T-helper 1 cell (primary cell): ENCODE measurements around the gene ODC1.
"Not testable (repeated sequence)": the region's sequence is repeated elsewhere in the genome, so short reads cannot be mapped to it uniquely, and the experiment has no call there.

Experiments used
- DNase-seq, 5 donors: peaks; one replicate each; pipeline ENCODE4 v3.0.0-alpha.2; 2012 to 2020

ODC1 gene

DNA sequence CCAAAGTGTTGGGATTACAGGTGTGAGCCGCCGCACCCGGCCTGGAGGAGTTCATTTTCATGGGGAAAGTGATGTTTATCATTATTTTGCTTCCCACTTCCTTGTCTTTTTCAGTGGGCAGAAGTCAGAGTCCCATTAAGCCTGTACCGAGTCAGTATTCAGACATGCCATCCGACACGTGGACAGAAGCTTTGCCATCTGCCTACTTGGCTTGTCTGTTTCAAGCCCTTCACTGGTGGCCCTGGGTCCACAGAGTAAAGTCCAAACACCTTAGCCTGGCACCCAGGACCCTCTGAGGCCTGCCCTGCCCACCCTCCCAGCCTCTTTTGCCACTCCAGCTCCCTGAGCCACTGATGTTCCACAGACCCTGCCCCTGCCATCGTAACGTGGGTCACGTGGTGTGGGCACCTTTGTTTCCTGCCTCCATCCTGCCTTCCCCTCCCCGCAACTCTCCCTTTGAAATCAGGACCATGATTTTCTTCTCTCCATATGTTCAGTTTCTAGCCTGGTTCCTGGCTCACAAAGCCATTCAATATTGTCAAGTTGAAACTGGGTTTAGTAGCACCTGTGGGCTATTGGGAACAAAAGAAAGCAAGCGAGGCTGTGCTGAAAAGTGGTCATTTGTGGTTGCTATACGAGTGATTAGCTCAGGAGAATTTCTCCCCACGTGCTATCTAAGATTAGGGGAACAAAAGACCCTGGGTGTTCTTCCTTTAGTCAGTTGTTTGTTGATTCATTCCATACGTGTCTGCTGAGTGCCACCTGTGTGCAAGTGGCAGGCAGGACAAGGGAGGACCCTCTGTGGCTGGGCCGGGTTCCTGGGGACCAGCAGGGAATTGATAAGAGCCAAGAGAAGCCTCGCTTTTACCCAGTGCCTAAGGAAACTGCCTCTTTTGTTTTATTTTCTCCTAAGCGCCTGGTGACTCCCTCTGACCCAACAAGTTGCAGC is 5.1 kb upstream of the ODC1 start:
- DNase-seq = no peak

DNA sequence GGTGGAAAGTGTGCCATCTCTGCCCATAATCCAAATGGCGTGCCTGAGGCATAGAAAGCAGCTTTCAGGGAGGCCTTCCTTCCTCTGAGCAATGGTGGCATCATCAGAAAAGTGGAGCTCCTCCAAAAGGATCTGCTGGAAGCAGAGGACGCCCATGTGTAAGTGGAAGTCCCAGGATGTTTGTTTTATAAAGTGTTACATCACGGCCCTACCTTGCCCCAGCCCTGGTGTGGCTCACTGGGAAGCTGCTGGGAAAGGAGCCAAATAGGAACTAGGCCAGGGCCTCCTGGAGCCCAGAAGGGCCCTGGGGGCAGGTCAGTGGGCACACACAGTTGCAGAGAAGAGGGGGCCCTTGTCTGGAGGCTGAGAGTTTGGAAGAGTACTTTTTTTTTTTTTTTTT is 4.2 kb upstream of the ODC1 start:
- no peak for DNase-seq

DNA sequence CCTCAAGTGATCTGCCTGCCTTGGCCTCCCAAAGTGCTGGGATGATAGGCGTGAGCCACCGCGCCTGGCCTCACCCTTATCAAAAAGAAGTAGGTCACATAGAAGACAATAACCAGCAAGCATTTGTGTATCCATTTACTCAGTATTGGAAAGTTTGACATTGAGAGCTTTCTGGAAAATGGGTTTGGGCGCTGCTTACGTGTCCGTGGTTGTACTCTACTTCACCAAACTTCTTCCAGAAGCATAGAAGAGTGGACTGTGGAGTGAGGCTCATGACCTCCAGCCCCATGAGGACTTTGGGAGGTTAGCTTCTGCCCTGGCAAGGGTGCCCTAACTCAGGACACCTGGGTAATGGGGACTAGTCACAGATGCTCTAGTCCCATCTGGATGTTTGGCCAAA is 3.7 kb upstream of the ODC1 start:
- no peak for DNase-seq

DNA sequence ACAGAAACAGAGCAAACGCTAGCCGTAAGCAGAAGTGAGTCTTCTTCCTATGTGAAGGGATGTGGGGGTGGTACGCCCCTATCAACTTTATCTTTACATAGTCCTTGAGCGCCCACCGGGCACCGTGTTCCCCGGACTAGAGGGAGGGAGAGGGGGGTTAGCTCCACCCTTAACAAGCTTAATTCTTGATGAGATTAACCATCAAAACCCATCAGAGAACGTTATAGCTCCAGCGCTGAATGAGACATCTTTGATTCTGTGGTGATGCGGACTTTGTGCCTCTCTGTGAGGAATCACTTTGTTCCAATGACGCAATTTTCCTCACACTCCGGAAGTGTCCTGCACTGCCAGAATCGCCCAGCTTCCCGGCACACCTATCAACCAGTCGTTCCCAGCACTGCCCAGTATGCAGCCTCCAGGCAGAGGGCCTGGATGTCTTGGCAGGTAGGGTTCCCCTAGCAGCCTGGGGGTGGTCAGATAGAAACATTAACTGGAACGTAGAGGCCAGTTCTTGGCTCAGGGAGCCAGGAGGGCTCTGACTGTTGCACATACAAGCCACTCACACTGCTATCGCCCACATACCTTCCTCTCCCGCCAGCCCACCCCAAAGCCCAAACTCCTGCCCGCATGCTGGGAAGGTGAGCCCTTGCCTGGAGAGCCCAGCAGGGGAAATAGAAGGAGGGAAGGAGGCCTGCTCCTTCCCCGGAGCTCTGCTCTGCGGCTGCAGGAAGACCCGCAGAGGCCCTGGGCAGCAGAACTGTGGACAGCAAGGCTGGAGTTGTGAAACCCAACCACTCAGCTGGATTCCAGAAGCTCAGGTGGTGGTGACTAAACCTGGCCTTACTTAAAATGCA is 1.9 kb upstream of the ODC1 start:
- DNase-seq = no peak

DNA sequence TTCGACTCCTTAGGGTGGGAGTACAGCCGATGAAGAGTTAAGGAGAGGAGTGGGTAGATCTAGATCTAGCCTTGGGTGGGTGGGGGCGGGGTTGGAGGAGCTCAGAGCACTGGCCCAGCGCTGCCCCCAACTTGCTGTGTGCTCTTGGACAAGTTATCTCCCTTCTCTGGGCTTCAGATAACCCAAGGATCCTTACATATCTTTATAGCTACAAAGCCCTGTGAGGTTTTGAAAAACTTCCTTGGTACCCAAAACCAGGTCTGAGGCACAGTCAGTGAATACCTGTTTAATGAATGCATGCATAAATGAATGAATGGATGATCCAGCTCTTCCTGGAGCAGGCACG is 1.3 kb upstream of the ODC1 start:
- DNase-seq = no peak

DNA sequence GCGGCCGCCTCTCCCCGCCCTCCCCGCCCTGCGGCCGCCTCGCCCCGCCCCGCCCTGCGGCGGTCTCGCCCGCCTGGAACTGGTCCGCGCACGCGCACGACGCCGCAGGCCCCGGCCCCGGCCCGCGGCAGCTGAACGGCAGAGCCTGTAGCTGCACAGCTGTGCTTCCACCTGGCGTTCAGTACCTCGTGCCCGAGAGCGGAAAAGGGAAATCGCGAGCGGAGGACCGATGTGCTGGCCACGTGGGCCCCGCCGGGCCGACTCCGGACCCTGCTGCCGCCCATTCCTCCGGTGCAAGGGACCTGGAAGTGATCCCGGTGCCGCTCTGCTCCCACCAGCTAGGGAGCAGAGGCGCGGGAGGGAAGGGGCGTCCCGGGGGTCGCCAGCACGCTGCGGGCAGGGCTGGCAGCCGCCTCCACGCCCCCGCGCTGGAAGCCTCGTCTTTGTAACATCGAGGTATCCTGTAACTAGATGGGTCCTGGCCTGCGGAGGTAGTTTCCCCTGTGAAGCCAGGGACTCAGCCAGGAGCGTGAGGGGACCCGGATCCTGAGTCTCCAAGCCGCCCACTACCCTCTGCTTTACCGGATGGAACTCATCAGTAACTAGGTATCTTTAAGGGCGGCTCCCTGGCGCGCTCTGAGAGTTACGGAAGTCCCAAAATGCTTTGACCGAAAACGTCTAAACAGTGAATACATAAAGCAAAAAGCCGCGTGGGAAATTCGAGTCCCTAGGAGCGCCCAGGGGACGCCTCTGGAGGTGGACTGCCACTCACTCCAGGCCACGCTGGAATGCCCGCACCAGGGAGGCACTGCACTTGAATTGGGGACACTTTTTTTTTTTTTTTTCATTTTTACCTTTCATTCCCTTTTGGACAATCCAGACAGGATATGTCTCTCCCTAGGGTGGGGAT is 704 bp upstream of the ODC1 start:
- peak; percentile 86 to 97 (median 90) for DNase-seq

DNA sequence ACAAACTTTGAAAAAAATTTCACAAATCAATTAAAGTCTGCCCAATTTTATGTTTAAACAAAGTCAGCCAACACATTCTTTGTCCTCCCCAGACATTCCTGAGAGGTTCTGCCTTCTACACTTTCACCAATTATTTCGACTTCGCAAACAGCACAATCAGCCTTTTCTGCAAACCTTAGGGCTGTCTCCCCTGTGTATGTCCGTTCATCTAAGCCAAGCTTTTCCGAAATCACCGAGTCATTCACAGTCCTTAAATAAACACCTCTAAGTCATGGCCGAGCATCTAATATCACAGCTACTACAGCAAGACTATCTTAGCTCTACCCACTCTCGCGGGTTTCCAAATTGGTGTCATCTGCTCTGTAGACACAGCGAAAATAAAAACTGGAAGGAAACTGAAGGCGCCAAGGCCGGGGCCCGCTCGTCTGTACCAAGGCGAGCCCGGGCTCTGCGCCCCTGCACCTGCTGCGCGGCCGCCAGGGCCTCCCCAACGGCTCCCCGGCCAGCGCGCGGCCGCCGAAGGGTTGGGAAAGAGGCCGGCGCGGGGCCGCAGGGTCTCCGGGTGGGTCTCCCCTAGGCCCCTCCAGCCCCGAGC is 730 bp downstream of the ODC1 start:
- DNase-seq = peak in 1 of 5 donors; percentile 65

DNA sequence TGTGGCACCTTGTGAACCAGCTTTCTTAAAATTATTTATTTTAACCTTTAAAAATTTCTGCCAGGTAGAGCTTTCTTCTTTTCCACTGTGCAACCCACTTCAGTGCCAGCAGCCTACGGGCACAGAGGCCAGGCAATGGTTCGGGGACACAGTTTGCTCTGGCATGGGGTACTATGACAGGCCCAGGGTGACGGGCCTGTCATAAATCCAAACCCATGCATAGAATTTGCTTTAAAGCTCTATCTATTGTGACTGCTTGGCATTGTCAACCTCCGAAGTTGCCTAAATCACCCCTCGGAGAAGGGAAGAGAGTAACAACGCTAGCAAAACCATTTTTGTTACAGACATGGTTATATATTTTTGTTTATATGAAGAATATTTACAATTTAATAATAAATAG is 1.5 kb downstream of the ODC1 start:
- no peak for DNase-seq

DNA sequence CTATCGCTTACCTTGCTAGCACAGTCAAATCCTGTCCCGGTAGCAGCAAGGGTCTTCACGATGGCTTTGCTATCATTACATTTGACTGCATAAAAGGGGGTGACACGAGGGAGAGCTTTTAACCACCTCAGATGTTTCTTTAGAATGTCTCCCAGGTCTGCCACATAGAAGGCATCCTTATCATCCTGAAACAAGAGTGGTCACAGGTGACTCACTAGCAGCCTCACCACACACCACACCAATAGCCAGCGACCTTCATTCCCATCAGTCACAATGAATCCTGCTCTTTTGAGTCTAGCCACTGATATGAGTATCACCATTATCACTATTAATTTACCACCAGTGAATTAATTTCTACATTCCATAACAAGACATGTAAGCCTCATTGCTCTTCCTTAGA is 3.7 kb downstream of the ODC1 start:
- DNase-seq = peak in 1 of 5 donors; percentile 55

DNA sequence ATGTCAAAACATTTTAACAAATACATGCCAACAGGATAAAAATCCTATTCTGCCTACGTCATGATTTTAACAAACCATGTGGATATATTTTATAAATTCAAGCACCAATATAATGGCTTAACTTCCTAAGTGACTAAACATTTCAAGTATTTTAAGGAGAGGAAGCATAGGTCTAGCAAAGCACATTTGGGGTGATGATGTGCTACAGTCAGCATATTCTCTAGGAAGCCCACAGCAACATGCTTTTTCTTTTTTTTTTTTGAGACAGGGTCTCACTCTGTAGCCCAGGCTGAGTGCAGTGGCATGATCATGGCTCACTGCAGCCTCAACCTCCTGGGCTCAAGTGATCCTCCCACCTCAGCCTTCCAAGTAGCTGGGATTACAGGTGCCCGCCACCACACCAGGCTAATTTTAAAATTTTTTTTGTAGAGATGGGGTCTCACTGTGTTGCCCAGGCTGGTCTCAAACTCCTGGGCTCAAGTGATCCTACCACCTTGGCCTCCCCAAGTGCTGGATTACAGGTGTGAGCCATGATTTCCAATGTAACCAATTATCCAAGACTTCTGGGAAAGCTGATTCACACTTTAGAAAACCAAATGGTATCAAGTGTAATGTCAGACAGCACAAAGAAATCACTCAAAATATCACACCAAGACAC is 5.5 kb downstream of the ODC1 start:
- DNase-seq = not testable (repeated sequence)

DNA sequence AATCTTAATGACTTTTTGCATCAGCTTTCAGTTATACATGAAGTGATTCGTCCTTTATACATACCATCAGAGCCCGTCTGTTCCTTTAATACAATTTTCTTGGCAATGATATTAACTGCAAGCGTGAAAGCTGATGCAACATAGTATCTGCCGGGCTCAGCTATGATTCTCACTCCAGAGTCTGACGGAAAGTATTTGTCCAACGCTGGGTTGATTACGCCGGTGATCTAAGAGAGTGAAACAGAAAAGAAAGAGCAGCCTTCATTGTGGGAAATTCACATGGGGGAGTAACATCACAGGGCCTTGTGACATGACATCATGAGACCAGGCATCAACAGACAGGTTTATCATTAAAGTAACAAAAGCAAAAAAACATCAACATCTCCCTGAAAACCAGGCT is 6.2 kb downstream of the ODC1 start:
- DNase-seq = no peak

DNA sequence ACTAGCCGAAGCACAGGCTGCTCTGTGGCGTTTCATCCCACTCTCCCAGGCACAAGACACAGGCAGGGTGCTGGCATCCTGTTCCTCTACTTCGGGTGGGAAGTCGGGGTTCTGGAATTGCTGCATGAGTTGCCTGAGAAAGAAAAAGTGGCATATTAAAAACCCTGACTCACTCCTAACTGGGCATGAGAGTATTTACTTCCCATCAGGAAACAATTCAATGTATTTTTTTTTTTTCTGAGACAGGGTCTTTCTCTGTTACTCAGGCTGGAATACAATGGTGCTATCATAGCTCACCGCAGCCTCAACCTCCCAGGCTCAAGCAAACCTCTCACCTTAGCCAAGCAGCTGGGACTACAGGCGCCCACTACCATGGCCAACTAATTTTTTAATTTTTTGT is 7.4 kb downstream of the ODC1 start:
- no peak for DNase-seq

DNA sequence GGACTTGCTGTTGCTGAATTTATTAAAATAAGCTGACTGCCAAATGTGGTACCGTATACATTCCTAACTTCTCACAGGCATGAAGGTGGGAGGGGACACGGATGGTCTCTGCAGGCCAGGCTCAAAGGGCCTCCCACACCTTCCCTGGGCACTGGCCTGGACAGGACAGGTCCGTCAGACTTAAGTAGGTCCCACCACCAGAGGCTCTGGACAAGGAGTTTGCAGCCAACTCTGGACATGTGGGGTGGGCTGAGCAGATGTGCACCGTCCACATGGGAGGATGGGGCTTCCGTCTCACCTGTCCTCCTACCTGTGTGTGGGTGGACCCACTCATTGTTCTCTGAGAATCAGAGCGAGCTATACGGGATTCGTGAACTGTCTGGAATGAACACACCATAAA is 8.2 kb downstream of the ODC1 start:
- DNase-seq = no peak

DNA sequence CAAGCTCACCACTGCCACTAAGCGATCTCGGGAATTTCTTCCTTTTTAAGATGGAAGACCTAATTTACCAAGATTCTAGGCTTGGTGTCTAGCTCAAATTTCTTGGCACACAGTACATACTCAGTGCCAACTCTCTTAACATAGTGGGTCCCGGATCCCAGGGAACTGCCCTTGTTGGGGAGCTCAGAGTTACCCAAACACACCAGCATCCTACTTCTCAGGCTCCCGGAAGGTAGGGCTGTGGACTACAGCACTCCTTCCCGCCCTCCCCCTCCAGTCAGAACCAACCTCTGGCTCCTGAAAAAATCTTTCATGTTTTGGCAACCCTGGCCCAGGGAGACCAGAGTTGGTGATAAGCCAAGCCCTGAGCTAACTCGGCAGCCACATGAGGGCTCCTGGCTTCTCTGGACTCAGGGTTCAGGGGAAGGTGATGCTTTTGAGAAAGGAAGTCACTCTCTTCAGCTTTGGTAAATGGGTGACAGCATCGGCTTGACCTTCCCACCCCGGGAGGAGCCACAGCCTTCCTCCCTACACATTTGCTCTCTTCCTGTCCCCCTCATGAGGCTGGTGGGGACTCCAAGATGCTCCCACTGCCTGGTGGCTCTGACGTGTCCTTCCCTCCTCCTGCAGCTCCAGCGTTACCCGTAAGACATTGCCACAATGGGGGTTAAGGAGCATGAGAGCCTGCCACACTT is 8.8 kb downstream of the ODC1 start:
- DNase-seq = no peak

DNA sequence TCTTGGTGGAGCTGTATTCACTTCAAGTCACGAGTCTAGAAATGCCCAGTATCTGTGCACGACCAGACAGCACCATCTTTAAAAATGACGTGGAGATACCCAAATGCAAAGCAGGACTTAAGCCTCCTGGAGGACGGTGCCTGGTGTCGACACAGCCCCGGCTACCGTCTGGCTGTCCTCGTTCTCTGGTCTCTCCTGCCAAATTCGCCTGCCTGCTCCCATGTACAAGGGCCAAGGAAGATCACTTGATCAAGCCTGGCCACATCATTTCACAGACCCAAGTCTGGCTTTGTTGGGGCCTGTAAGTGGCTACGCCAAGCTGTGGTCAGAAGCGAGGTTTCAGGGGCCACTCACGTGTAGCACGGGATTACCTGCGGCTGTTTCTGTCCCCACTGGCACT is 9.4 kb downstream of the ODC1 start:
- no peak for DNase-seq

DNA sequence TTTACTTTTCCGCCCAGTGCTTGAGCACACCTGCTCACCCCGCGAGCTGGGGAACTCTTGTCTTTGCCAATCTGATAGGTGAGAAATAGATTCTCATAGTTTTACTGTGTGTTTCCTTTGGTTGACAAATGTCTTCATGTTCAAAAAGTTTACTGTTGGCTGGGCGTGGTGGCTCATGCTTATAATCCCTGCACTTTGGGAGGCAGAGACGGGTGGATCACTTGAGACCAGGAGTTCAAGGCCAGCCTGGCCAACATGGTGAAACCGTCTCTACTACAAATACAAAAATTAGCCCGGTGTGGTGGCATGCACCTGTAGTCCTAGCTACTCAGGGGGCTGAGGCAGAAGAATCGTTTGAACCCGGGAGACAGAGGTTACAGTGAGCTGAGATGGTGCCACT is 10.3 kb downstream of the ODC1 start:
- DNase-seq = no peak

DNA sequence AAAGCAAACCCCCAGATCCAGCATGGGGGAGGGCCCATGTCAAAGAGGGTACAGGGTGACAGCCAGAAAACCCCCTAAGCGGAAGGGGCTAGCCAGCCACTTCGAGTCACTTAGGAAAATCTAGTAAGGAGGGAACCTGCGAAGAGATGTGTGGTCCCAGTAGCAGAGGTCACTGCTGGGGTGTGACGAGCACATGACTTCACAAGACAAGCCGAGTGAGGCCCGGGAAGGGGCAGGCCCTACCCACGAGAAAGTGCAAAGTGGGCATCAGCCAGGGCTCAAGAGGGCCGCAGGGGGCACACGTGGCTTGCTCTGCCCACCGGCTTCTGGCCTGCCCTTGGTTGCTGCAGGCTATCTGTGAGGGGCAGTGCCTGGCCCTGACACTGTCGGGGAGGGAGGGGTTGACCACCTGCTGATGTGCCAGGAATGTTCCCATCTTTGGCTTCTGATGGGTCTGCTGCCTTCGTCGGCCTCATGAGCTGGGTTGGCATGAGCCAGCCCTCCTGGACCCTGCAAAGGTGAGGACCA is 11.5 kb downstream of the ODC1 start:
- no peak for DNase-seq

DNA sequence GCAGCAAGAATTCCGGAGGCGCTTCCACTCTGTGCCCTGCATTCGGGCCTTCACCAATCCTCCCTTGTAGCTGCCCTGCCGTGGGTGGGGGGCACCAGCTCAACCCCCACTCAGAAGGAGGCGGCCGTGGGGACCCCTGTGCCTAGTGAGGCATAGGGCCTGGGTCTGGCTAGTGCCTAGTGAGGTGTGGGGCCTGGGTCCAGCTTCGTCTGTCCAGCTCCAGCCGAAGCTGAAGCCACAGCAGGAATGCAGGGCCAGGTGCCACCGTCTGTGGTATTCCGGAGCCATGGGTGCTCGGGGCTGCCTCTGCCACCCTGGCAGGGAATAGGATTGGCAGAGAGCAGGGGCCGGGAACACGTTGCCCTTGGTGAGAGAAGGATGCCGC is 12.3 kb downstream of the ODC1 start:
- no peak for DNase-seq

DNA sequence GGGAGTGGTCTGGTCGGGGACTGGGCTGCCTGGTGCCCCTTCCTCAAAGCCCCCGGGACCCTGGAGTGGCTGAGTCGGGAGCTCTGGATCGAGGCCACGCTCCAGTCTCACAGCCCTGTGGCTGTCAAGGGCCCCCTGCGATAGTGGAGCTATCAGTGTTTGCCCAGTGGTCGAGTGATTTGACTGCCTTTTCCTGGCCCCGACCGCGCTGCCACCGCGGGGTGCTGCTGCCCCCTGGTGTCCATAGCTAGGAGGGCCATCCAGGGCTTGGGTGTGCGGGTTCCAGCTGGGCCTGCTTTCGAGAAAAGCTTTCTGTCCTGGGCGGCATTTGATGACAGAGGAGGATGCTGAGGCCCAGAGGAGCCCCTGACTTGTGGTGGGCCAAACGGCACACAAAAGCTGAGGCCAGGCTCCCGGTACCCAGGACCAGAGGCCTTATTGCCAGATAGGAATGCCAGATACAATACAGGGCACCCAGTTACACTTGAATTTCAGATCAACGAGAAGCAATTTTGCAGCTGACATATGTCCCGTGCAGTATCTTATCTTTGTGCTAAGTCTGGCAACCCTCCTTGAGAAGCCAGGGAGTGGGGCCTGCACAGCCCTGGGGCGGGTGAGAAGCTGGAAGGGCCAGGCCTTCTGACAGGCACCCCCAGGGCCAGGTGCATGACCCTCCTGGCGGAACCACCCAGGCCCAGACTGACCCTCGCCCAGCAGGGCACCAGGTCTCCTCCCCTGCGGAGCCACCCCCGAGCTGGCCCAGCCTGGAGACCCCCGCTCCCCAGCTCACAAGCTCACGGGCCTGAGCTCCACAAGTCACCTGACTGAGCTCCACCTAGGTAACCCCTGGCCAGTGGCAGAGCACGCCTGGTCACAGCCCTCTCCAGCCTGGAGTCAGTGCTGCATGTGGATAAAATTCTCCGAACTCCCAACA is 13.0 kb downstream of the ODC1 start:
- peak; percentile 39 to 62 (median 53) for DNase-seq
